KMS-11 (cell line): ENCODE measurements around the gene GPR132.

Source experiments
- H2AFZ ChIP-seq: fragments of 200-600 bp; sonication (generic); 2 replicates; pipeline ENCODE4 v1.6.1; 2016; ENCODE audit warnings: antibody characterized with exemption, mixed run types, low read depth
- H3K27ac ChIP-seq: fragments of 200-600 bp; sonication (generic); 2 replicates; pipeline ENCODE4 v1.6.1; 2016; ENCODE audit warnings: mild to moderate bottlenecking, mixed run types
- H3K27me3 ChIP-seq: fragments of 200-600 bp; sonication (generic); 2 replicates; pipeline ENCODE4 v1.6.1; 2017; ENCODE audit warnings: mild to moderate bottlenecking, low read depth, mixed run types, moderate library complexity; ENCODE audit not compliant: insufficient read depth
- H3K36me3 ChIP-seq: fragments of 200-600 bp; sonication (generic); 2 replicates; pipeline ENCODE4 v1.6.1; 2017; ENCODE audit warnings: mild to moderate bottlenecking, mixed run types; ENCODE audit not compliant: insufficient read depth
- H3K4me1 ChIP-seq: fragments of 200-600 bp; sonication (generic); 2 replicates; pipeline ENCODE4 v1.6.1; 2016; ENCODE audit warnings: mild to moderate bottlenecking, low read depth, mixed run types; ENCODE audit not compliant: poor library complexity, severe bottlenecking
- H3K4me2 ChIP-seq: fragments of 200-600 bp; sonication (generic); 2 replicates; pipeline ENCODE4 v1.7.0; 2016; ENCODE audit warnings: mild to moderate bottlenecking, mixed run types
- H3K4me3 ChIP-seq: fragments of 200-600 bp; sonication (generic); IDR thresholded peaks from 2 replicates; pipeline ENCODE4 v1.6.1; 2017; ENCODE audit warnings: low read depth, low read length, mixed read lengths; ENCODE audit not compliant: insufficient read depth
- H3K79me2 ChIP-seq: fragments of 200-600 bp; sonication (generic); 2 replicates; pipeline ENCODE4 v1.6.1; 2016; ENCODE audit warnings: low read depth, mixed run types; ENCODE audit not compliant: insufficient read depth
- H3K9ac ChIP-seq: fragments of 200-600 bp; sonication (generic); 2 replicates; pipeline ENCODE4 v1.6.1; 2016; ENCODE audit warnings: mild to moderate bottlenecking, mixed run types
- H4K20me1 ChIP-seq: fragments of 200-600 bp; sonication (generic); 2 replicates; pipeline ENCODE4 v1.6.1; 2016; ENCODE audit warnings: mild to moderate bottlenecking, mixed run types; ENCODE audit not compliant: insufficient read depth
- TF ChIP-seq, protein P1 (sequence below): fragments of 200-600 bp; sonication (generic); conservative IDR thresholded peaks from 2 replicates; pipeline ENCODE4 v1.6.1; 2017; ENCODE audit warnings: low read depth, mild to moderate bottlenecking, antibody characterized with exemption, low read length, moderate library complexity, mixed read lengths

GPR132 gene

DNA sequence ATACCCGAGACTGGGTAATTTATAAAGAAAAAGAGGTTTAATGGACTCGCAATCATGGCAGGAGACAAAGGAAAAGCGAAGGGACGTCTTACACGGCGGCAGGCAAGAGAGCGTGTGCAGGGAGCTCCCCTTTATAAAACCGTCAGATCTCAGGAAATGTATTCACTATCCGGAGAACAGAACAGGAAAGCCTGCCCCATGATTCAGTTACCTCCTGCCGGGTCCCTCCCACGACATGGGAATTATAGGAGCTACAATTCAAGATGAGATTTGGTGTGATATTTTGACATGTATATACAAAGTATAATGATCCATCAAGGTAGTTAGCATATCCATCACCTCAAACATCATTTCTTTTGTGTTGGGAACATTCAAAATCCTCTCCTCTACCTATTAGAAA is 42.1 kb downstream of the GPR132 start:
- H3K4me2 ChIP-seq, result no peak overlapping the region
- H3K4me3 ChIP-seq, result no peak overlapping the region
- H3K27ac ChIP-seq, result no peak overlapping the region

DNA sequence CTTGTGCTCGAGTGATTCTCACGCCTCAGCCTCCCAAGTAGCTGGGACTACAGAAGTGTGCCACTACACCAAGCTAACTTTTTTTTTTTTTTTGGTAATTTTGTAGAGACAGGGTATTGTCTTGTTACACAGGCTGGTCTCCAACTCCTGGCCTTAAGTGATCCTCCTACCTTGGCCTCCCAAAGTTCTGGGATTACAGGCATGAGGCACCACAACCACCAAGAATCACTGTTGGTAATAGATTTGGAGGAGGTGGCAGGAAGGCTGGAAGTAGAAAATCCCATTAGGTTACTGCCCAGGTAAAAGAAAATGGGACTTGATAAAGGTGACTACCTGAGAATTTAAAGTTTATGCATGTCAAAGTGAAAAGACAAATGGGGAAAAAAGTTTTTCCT is 43.0 kb downstream of the GPR132 start:
- Histone ChIP-seq H3K9ac (no peak overlapping the region; the same call in 1 of the 2 replicates), H3K4me3 (no peak overlapping the region), H3K36me3 (no peaks in the 10 kb centered on the region), H3K79me2 (peaks cover 38% of the 10 kb centered on the region), H3K27ac (no peak overlapping the region), H3K4me2 (peak overlapping the region; percentile 57; the same call in 1 of the 2 replicates), H4K20me1 (peaks cover 16% of the 10 kb centered on the region; the same call in 1 of the 2 replicates), H3K4me1 (peaks cover 33% of the 10 kb centered on the region), H2AFZ (no peak overlapping the region), H3K27me3 (no peaks in the 10 kb centered on the region)
- TF ChIP-seq, protein P1, sequence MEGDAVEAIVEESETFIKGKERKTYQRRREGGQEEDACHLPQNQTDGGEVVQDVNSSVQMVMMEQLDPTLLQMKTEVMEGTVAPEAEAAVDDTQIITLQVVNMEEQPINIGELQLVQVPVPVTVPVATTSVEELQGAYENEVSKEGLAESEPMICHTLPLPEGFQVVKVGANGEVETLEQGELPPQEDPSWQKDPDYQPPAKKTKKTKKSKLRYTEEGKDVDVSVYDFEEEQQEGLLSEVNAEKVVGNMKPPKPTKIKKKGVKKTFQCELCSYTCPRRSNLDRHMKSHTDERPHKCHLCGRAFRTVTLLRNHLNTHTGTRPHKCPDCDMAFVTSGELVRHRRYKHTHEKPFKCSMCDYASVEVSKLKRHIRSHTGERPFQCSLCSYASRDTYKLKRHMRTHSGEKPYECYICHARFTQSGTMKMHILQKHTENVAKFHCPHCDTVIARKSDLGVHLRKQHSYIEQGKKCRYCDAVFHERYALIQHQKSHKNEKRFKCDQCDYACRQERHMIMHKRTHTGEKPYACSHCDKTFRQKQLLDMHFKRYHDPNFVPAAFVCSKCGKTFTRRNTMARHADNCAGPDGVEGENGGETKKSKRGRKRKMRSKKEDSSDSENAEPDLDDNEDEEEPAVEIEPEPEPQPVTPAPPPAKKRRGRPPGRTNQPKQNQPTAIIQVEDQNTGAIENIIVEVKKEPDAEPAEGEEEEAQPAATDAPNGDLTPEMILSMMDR, result no peak

More for the DNA sequence above, 42.1 kb downstream of the GPR132 start:
- H3K4me1 ChIP-seq, result peaks cover 26% of the 10 kb centered on the region
- no peak overlapping the region for H3K9ac ChIP-seq
- peaks cover 29% of the 10 kb centered on the region for H3K79me2 ChIP-seq
- TF ChIP-seq, protein P1, result no peak
- H4K20me1 ChIP-seq, result peaks cover 9% of the 10 kb centered on the region; the same call in 1 of the 2 replicates
- no peaks in the 10 kb centered on the region for H3K36me3 ChIP-seq
- H2AFZ ChIP-seq, result no peak overlapping the region
- H3K27me3 ChIP-seq, result no peaks in the 10 kb centered on the region

- peaks cover 43% of the 10 kb centered on the region for H3K79me2 ChIP-seq
- peaks cover 21% of the 10 kb centered on the region for H4K20me1 ChIP-seq
- H3K4me1 ChIP-seq, result peaks cover 33% of the 10 kb centered on the region
- H2AFZ ChIP-seq, result peak overlapping the region; percentile 60
- H3K27me3 ChIP-seq, result no peaks in the 10 kb centered on the region
- peak overlapping the region; percentile 57 for H3K4me2 ChIP-seq
- peak overlapping the region; percentile 74 for H3K9ac ChIP-seq
- TF ChIP-seq, protein P1, result no peak
- no peaks in the 10 kb centered on the region for H3K36me3 ChIP-seq
- H3K4me3 ChIP-seq, result no peak overlapping the region
- H3K27ac ChIP-seq, result peak overlapping the region; percentile 70
Measured at GRCh38 chr14:105021656-105022275, 43.5 kb downstream of the GPR132 start.

DNA sequence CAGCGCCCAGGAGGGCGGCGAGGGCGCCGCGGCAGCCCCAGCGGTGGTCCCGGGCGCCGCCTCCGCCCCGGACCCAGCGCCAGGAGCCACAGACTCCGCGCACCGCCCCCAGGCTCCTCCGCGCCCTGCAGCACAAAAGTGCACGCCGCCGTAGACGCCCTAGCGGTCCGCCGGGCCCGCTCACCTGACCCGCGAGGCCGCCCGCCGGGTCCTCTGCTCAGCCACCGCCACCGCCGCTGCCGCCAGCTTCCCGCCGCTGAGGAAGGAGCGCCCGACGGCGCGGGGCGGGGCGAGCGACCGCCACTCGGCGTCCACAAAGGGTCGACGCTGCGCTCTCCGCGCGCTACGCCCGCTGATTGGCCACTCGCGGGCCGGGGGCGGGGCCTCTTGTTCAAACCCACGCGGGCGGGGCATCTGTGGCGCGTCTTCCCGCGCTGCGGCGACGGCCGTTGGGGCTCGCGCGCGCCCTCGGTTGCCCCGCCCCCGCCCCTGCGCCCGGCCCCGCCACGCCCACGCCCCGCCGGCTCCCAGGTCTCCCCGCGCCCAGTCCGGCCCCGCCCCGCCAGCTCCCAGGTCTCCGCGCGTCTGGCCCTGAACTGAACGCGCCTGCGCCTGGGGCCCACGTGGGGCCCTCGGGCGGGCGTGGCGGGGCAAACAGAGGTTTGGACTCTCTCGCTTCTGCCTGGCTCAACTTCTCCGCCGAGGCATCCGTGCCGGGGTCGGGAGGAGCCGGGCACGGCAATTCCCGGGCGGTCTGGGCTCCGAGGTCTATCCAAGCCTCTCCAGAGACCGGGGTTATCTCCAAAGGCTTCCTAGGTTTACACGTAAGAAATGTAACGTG is 44.2 kb downstream of the GPR132 start, which contains the start of gene CDCA4:
TSS of gene CDCA4 (minus strand) at position 269 of the 841 bp plus-strand sequence. CDS start 9,154 bp downstream, outside the sequence.
- TF ChIP-seq, protein P1, result no peak
- Histone ChIP-seq H3K4me1 (peaks cover 38% of the 10 kb centered on the region), H2AFZ (peak within 1 kb of the TSS; percentile 60), H4K20me1 (peaks cover 29% of the 10 kb centered on the region), H3K27ac (peak within 1 kb of the TSS; percentile 73), H3K27me3 (no peaks in the 10 kb centered on the region), H3K4me2 (peak within 1 kb of the TSS; percentile 89), H3K9ac (peak within 1 kb of the TSS; percentile 87), H3K36me3 (no peaks in the 10 kb centered on the region), H3K79me2 (peaks cover 50% of the 10 kb centered on the region), H3K4me3 (no peak within 1 kb of the TSS)
